Transverse colon (tissue), 4 donors: ENCODE measurements around the gene GSG1L.

Experiments
- EP300 ChIP-seq: sonication (generic); formaldehyde crosslinking; IDR thresholded peaks from one replicate; pipeline ENCODE4 v1.6.1; 2017; ENCODE audit warnings: antibody characterized with exemption, low read depth
- POLR2A ChIP-seq: fragments of 450-650 bp; IDR thresholded peaks from one replicate; pipeline ENCODE4 v1.6.1; 2016; ENCODE audit warnings: antibody characterized with exemption, mild to moderate bottlenecking, moderate library complexity
- POLR2AphosphoS5 ChIP-seq, 3 donors: sonication (generic); formaldehyde crosslinking; IDR thresholded peaks; one replicate each; pipeline ENCODE4 v1.6.1; 2016; ENCODE audit warnings: antibody characterized with exemption in 3 of 3
- TF ChIP-seq, protein P1 (sequence below), 5 experiments: fragments of 200-600 bp in 3 of 5; fragments of 450-650 bp in 2 of 5; sonication (generic) in 3 of 5; IDR thresholded peaks; 1 replicate in 2 of 5; 2 replicates in 3 of 5; pipeline ENCODE4 v1.5.1; 2016 to 2017; ENCODE audit warnings: antibody characterized with exemption in 5 of 5, inconsistent platforms in 3 of 5, mild to moderate bottlenecking in 2 of 5, moderate library complexity in 1 of 5

DNA sequence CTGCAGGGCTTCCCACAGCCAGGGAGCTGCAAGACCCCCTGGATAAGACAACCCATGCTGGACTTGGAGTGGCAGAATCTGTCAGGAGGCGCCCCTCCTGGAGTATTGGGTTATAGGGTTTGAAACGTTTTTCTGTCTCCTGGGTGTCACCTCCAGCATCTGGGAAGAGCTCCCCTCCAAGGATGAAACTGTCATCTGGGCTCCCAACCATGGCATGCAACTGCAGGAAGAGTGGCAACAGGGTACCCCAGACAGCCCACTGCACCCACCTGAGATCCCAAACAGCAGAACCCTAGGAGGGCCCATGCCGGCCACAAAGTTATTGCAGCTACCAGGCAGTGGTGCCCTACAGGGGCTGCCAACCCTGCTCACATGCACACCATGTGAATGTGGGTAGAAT is 636 bp upstream of the GSG1L start:
- TF ChIP-seq POLR2A (no peak), POLR2AphosphoS5 (IDR thresholded peaks at IDR 0.05) (no peak), EP300 (no peak)
- TF ChIP-seq, protein P1, sequence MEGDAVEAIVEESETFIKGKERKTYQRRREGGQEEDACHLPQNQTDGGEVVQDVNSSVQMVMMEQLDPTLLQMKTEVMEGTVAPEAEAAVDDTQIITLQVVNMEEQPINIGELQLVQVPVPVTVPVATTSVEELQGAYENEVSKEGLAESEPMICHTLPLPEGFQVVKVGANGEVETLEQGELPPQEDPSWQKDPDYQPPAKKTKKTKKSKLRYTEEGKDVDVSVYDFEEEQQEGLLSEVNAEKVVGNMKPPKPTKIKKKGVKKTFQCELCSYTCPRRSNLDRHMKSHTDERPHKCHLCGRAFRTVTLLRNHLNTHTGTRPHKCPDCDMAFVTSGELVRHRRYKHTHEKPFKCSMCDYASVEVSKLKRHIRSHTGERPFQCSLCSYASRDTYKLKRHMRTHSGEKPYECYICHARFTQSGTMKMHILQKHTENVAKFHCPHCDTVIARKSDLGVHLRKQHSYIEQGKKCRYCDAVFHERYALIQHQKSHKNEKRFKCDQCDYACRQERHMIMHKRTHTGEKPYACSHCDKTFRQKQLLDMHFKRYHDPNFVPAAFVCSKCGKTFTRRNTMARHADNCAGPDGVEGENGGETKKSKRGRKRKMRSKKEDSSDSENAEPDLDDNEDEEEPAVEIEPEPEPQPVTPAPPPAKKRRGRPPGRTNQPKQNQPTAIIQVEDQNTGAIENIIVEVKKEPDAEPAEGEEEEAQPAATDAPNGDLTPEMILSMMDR (IDR thresholded peaks at IDR 0.05) = no peak
